Astrocyte of the cerebellum (primary cell): ENCODE measurements around the gene EYA2.

Source experiments
- DNase-seq: peaks from one replicate; pipeline ENCODE4 v3.0.0-alpha.2; 2011; ENCODE audit warnings: low read depth
- H3K4me3 ChIP-seq: 2 replicates; pipeline ENCODE4 v1.5.1; 2011; ENCODE audit warnings: mild to moderate bottlenecking, low read depth, low read length, moderate library complexity
- CTCF ChIP-seq: IDR thresholded peaks from 2 replicates; pipeline ENCODE4 v1.5.1; 2012; ENCODE audit warnings: low read length, low read depth, moderate library complexity, mild to moderate bottlenecking; ENCODE audit errors: missing control alignments
- in situ Hi-C: cut with HindIII; loops from 2 replicates; pipeline ENCODE4 v1.10.0; 2017; ENCODE audit warnings: low sequenced_read_pairs

The EYA2 gene

GRCh38 chr20:46894971-46895905 is 595 bp downstream of the EYA2 start:
- DNase-seq, result no peak
- H3K4me3 ChIP-seq, result peak overlapping the region; percentile 29
- in situ Hi-C loops, result no loop called here

GRCh38 chr20:46895906-46896242 is 1.2 kb downstream of the EYA2 start:
- in situ Hi-C loops, result no loop called here
- H3K4me3 ChIP-seq, result no peak overlapping the region
- no peak for TF ChIP-seq CTCF
- DNase-seq, result no peak

More at GRCh38 chr20:46894971-46895905, 595 bp downstream of the EYA2 start:
- no peak for TF ChIP-seq CTCF

GRCh38 chr20:46897328-46897880 is 2.8 kb downstream of the EYA2 start:
- no peak for DNase-seq
- no peak overlapping the region for H3K4me3 ChIP-seq
- no peak for TF ChIP-seq CTCF
- in situ Hi-C loops, result no loop called here

- TF ChIP-seq CTCF, result no peak
- DNase-seq, result no peak
- in situ Hi-C loops, result no loop called here
- no peak overlapping the region for H3K4me3 ChIP-seq
These were observed 3.8 kb downstream of the EYA2 start for GRCh38 chr20:46898423-46898822.

GRCh38 chr20:46899621-46900020 is 5.0 kb downstream of the EYA2 start:
- TF ChIP-seq CTCF, result no peak
- H3K4me3 ChIP-seq, result no peak overlapping the region
- in situ Hi-C loops, result no loop called here
- no peak for DNase-seq

- TF ChIP-seq CTCF, result no peak
- H3K4me3 ChIP-seq, result no peak overlapping the region
- in situ Hi-C loops, result no loop called here
- DNase-seq, result no peak
These were observed 5.4 kb downstream of the EYA2 start for GRCh38 chr20:46900086-46900485.
